ENCODE measurements around the gene KIFC1. TPM values are rescaled to one million over a fixed set of nuclear protein-coding genes. Genes with fewer than 3 reads are reported as not detected.

KIFC1 gene
- total RNA-seq, 2 experiments from 2014 or later, result 1.2 to 1.6 TPM

DNA sequence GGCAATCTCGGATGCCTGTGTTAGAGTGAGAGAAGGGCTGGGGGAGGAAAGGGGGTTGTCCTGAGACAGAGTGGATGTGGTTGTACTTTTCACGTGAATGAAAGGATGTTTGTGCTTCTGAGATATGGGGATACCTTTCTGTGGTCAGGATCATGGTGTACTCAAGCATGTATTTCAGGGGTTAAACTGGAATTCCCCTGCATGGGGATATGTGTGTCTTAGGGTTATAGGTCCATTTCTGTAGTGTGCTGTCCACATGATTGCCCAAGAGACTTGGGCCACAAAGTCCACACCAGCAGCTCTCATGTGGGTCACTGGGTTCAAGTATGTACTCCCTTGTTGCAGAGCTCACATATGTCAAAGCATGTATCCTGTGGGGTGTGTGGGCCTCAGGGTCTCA lies 38.7 kb downstream of the KIFC1 start:
- Histone ChIP-seq H3K4me3 (ENCODE audit: low read length) (peak overlapping the region; percentile 71), H3K27me3 (ENCODE audit: control insufficient read depth in 1 of 2, insufficient read depth in 2 of 2, low read length in 2 of 2) (no peaks in the 10 kb centered on the region), H3K27ac (ENCODE audit: low read depth in 1 of 2, low read length in 2 of 2) (peak overlapping the region; percentile 52 to 64), H3K4me1 (ENCODE audit: insufficient read depth, low read length) (peaks cover 65% of the 10 kb centered on the region), H3K36me3 (ENCODE audit: insufficient read depth, low read length) (peaks cover 14% of the 10 kb centered on the region), H3K9me3 (ENCODE audit: control insufficient read depth in 1 of 2, insufficient read depth in 1 of 2, low read length in 2 of 2) (no peaks in the 10 kb centered on the region)
- ChIA-PET POLR2A (interaction anchor here (0.7 to 4.7 kb wide), 25 partner anchors 9 to 459 kb away, joined by 3 to 60 read pairs (median 6); partner anchors contain the start of genes BAK1, CUTA, PFDN6 and RGL2), CTCF (interaction anchor here (0.9 kb wide), 1 partner anchor 12 kb away, joined by 6 read pairs; the partner anchor contains the start of gene CUTA)
- Mint-ChIP-seq H3K27ac (peak overlapping the region; percentile 92), H3K9me3 (no peaks in the 10 kb centered on the region), H3K4me1 (ENCODE audit: low read depth) (peaks cover 73% of the 10 kb centered on the region), H3K36me3 (ENCODE audit: low read depth) (peaks cover 26% of the 10 kb centered on the region), H3K4me3 (peak overlapping the region; percentile 93), H3K27me3 (no peaks in the 10 kb centered on the region)
- intact Hi-C loops (cut with DNase I, micrococcal nuclease), result loop anchor here (2.0 to 10.0 kb wide), 5 partner anchors 14 to 804 kb away; partner anchors contain the start of genes HMGA1 (in 1 of the 2) and LEMD2 (in 1 of the 2)
- TF ChIP-seq, protein P1, sequence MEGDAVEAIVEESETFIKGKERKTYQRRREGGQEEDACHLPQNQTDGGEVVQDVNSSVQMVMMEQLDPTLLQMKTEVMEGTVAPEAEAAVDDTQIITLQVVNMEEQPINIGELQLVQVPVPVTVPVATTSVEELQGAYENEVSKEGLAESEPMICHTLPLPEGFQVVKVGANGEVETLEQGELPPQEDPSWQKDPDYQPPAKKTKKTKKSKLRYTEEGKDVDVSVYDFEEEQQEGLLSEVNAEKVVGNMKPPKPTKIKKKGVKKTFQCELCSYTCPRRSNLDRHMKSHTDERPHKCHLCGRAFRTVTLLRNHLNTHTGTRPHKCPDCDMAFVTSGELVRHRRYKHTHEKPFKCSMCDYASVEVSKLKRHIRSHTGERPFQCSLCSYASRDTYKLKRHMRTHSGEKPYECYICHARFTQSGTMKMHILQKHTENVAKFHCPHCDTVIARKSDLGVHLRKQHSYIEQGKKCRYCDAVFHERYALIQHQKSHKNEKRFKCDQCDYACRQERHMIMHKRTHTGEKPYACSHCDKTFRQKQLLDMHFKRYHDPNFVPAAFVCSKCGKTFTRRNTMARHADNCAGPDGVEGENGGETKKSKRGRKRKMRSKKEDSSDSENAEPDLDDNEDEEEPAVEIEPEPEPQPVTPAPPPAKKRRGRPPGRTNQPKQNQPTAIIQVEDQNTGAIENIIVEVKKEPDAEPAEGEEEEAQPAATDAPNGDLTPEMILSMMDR (IDR thresholded peaks at IDR 0.05), result no peak
- ATAC-seq (ENCODE audit: poor library complexity), result no peak
- DNase-seq, result peak in 3 of 14 experiments; percentile 47 to 65 (median 59)

DNA sequence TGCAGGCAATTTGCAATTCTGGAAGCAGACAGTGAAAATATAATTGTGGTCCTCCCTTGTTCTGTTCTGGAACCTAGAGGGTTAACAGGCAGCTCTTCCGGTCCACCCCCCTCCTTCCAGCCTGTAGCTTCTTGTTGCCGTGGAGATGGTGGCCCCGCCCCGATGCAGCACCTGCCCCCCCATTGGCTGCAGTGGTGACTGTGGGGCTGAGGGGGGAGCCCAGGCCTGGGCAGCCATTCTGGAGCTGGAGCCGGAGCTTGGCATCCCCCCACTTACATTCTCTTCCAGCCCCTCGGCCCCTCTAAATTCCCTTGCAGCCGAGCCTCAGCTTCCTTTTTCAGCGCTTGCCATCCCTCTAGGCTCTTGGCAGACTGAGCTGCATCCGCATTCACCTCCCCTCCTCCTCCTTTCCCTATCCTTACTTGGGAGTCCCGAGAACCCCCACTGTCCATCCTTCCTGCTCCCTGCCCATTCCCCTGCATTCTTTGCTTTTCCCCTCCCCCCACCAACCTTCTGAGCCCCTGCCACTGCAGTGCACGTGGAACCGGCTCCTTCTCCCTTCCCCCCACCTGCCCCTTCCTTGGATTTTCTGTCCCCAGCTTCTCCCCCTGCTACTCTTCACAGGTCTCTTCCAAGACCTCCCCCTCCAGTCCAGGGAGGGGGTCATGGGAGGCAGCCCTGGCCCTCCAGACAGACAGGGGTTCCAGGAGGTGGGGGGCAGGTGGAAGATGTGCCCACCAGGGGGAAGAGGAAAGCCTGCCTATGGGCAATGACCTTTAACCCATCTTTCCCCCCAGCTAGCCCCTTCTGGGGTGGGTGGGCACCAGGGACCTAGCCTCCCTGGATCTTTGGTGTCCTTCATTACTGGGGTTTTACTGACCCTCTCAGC lies 39.6 kb downstream of the KIFC1 start:
- Mint-ChIP-seq H3K36me3 (ENCODE audit: low read depth) (peaks cover 36% of the 10 kb centered on the region), H3K4me1 (ENCODE audit: low read depth) (peaks cover 65% of the 10 kb centered on the region), H3K27ac (peak overlapping the region; percentile 92), H3K27me3 (no peaks in the 10 kb centered on the region), H3K4me3 (peak overlapping the region; percentile 93), H3K9me3 (no peaks in the 10 kb centered on the region)
- POLR2A ChIA-PET, result interaction anchor here (0.7 to 4.7 kb wide), 28 partner anchors 8 to 460 kb away, joined by 3 to 60 read pairs (median 6); partner anchors contain the start of genes BAK1, CUTA, PFDN6 and RGL2
- TF ChIP-seq, protein P1 (IDR thresholded peaks at IDR 0.05), result no peak
- CTCF ChIA-PET, result interaction anchor here (0.7 to 0.9 kb wide), 2 partner anchors 13 to 132 kb away, joined by 3 to 6 read pairs; partner anchors contain the start of gene CUTA
- peak overlapping the region; percentile 71 for H3K4me3 ChIP-seq (ENCODE audit: low read length)
- no peaks in the 10 kb centered on the region for H3K27me3 ChIP-seq (ENCODE audit: control insufficient read depth in 1 of 2, insufficient read depth in 2 of 2, low read length in 2 of 2)
- H3K27ac ChIP-seq (ENCODE audit: low read depth in 1 of 2, low read length in 2 of 2), result peak overlapping the region; percentile 52 to 64
- H3K9me3 ChIP-seq (ENCODE audit: control insufficient read depth in 1 of 2, insufficient read depth in 1 of 2, low read length in 2 of 2), result no peaks in the 10 kb centered on the region
- H3K36me3 ChIP-seq (ENCODE audit: insufficient read depth, low read length), result peaks cover 22% of the 10 kb centered on the region
- peak; percentile 74 to 92 (median 85) for DNase-seq
- H3K4me1 ChIP-seq (ENCODE audit: insufficient read depth, low read length), result peaks cover 63% of the 10 kb centered on the region
- intact Hi-C loops (cut with DNase I, micrococcal nuclease), result loop anchor here (2.0 to 10.0 kb wide), 5 partner anchors 14 to 804 kb away; partner anchors contain the start of genes HMGA1 (in 1 of the 2) and LEMD2 (in 1 of the 2)
- peak; percentile 66 for ATAC-seq (ENCODE audit: poor library complexity)

DNA sequence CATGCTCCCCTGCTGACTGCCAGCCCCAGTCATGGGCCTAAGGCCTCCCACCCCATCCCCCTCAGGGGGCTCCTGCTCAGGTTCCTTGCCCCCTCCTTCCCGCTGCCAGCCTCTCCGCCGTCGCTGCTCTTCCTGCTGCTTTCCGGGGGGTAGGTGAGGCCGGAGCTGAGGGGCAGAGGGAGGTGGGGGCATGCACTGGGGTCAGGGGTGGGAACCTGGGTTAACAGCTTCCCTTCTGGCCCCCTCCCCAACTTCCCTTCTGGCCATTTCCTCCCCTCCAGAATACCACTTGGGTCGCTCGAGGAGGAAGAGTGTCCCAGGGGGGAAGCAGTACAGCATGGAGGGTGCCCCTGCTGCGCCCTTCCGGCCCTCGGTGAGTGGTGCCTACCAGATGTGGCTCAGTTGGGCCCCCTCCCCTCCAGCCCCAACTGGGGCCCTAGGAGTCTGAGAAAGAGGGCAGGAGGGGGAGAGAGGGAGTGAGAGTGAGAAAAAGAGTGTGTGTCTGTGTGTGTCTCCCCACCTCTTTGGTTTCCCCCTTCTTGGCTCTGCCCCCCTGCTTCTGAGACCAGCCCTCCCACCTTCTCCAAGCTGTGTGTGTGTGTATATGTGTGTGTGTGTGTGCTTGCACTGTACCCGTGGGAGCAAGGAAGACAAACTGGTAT lies 40.4 kb downstream of the KIFC1 start:
- TF ChIP-seq, protein P1 (IDR thresholded peaks at IDR 0.05), result no peak
- peaks cover 56% of the 10 kb centered on the region for H3K4me1 ChIP-seq (ENCODE audit: insufficient read depth, low read length)
- H3K27me3 ChIP-seq (ENCODE audit: control insufficient read depth in 1 of 2, insufficient read depth in 2 of 2, low read length in 2 of 2), result no peaks in the 10 kb centered on the region
- H3K27me3 Mint-ChIP-seq, result no peaks in the 10 kb centered on the region
- H3K36me3 ChIP-seq (ENCODE audit: insufficient read depth, low read length), result peaks cover 27% of the 10 kb centered on the region
- no peaks in the 10 kb centered on the region for H3K9me3 Mint-ChIP-seq
- intact Hi-C loops (cut with DNase I, micrococcal nuclease), result loop anchor here (2.0 to 10.0 kb wide), 5 partner anchors 15 to 803 kb away; partner anchors contain the start of genes HMGA1 (in 1 of the 2) and LEMD2 (in 1 of the 2)
- H3K4me3 Mint-ChIP-seq, result peak overlapping the region; percentile 93
- ATAC-seq (ENCODE audit: poor library complexity) (no peak), DNase-seq (peak in 2 of 14 experiments; percentile 35 to 39)
- no peaks in the 10 kb centered on the region for H3K9me3 ChIP-seq (ENCODE audit: control insufficient read depth in 1 of 2, insufficient read depth in 1 of 2, low read length in 2 of 2)
- H3K27ac Mint-ChIP-seq, result peak overlapping the region; percentile 78
- peaks cover 42% of the 10 kb centered on the region for H3K36me3 Mint-ChIP-seq (ENCODE audit: low read depth)
- ChIA-PET POLR2A (interaction anchor here (1.4 to 4.7 kb wide), 8 partner anchors 14 to 160 kb away, joined by 3 to 60 read pairs (median 15); partner anchors contain the start of genes CUTA, RPS18, SYNGAP1 and VPS52), CTCF (no interaction called here)
- peak overlapping the region in 1 of 2 donors; percentile 11 for H3K27ac ChIP-seq (ENCODE audit: low read depth in 1 of 2, low read length in 2 of 2)
- peak overlapping the region; percentile 71 for H3K4me3 ChIP-seq (ENCODE audit: low read length)
- H3K4me1 Mint-ChIP-seq (ENCODE audit: low read depth), result peaks cover 57% of the 10 kb centered on the region
